NCI-H128 (cell line): ENCODE results near the gene ERBB4.

Source experiments
- DNase-seq: peaks from one replicate; lab custom pipeline; 2025; ENCODE audit not compliant: unreplicated experiment; lab: John Stamatoyannopoulos, UW

Gene ERBB4

GRCh38 chr2:211373203-211373602 is 1165.4 kb downstream of the ERBB4 start:
- DNase-seq: no peak

- DNase-seq: no peak
Observed at GRCh38 chr2:211371465-211371864, 1167.1 kb downstream of the ERBB4 start.

GRCh38 chr2:211368467-211368866 is 1170.1 kb downstream of the ERBB4 start:
- no peak for DNase-seq

GRCh38 chr2:211367711-211368110 is 1170.9 kb downstream of the ERBB4 start:
- DNase-seq: no peak

- DNase-seq: no peak
Observed at GRCh38 chr2:211367293-211367692, 1171.3 kb downstream of the ERBB4 start.

- DNase-seq: no peak
Observed at GRCh38 chr2:211364911-211365310, 1173.7 kb downstream of the ERBB4 start.

GRCh38 chr2:211361383-211361782 is 1177.2 kb downstream of the ERBB4 start:
- no peak for DNase-seq

- DNase-seq: no peak
Observed at GRCh38 chr2:211359347-211359746, 1179.3 kb downstream of the ERBB4 start.

GRCh38 chr2:211358504-211358903 is 1180.1 kb downstream of the ERBB4 start:
- DNase-seq: no peak

GRCh38 chr2:211354481-211354880 is 1184.1 kb downstream of the ERBB4 start:
- no peak for DNase-seq

- DNase-seq: no peak
Observed at GRCh38 chr2:211351987-211352386, 1186.6 kb downstream of the ERBB4 start.

GRCh38 chr2:211349031-211349430 is 1189.6 kb downstream of the ERBB4 start:
- no peak for DNase-seq

- DNase-seq: no peak
Observed at GRCh38 chr2:211347328-211347727, 1191.3 kb downstream of the ERBB4 start.

GRCh38 chr2:211344289-211344688 is 1194.3 kb downstream of the ERBB4 start:
- no peak for DNase-seq

GRCh38 chr2:211333377-211333776 is 1205.2 kb downstream of the ERBB4 start:
- no peak for DNase-seq

- no peak for DNase-seq
Observed at GRCh38 chr2:211331736-211332135, 1206.9 kb downstream of the ERBB4 start.

- no peak for DNase-seq
Observed at GRCh38 chr2:211329882-211330281, 1208.7 kb downstream of the ERBB4 start.

- no peak for DNase-seq
Observed at GRCh38 chr2:211329421-211329820, 1209.2 kb downstream of the ERBB4 start.

GRCh38 chr2:211328126-211328525 is 1210.5 kb downstream of the ERBB4 start:
- no peak for DNase-seq
